AG10803 (cell line): ENCODE measurements around the gene KRT33A.

Source experiments
- DNase-seq: peaks from one replicate; pipeline ENCODE4 v3.0.0; 2010; ENCODE audit warnings: low read depth
- H3K4me3 ChIP-seq: 2 replicates; pipeline ENCODE4 v1.5.1; 2011; ENCODE audit warnings: mild to moderate bottlenecking, low read length, control low read depth
- TF ChIP-seq, protein P1 (sequence below): conservative IDR thresholded peaks from 2 replicates; pipeline ENCODE4 v1.5.1; 2011; ENCODE audit warnings: mild to moderate bottlenecking, low read length, control low read depth, inconsistent platforms

KRT33A gene

DNA sequence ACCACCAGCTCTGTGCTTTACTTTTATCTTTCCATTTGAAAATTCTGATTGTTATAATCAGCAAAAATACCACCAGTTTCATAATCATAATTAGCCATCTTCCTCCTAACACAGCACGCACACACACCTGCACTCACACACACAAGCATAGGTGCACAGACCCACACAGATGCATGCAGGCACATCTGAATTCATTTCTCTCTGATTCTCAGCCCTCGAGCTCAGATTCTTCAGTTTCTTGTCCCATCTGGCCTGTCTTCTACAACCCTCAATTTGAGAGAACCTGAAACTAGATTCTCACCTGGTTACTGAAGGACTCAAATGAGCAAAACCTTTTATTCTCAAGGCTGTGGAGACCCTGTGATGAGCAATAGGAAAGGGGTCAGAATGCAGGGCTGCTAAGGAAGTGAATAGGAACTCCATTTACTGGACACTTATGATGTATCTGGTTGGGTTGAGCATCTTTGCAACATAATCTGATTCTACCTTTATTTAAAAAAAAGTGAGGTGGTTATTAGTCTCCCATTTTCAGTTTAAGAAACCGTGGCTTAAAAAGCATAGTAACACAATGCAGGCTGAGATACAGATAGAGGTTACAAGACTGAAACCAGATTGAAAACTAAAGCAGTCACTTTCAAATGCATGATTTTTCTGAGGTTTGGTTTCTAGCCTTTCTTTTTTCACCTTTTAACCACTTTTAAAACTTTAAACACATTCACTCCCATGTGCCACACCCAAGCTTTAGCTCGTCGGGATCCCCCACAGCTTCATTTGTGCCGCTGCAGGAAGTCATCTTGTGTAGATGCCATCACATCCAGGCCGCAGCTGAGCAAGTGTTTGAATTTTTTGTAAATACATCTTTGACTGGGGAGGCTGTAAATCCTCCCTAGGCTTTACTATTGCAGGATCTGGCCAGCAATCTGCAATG, 9.4 kb downstream of the KRT33A start:
- TF ChIP-seq, protein P1, sequence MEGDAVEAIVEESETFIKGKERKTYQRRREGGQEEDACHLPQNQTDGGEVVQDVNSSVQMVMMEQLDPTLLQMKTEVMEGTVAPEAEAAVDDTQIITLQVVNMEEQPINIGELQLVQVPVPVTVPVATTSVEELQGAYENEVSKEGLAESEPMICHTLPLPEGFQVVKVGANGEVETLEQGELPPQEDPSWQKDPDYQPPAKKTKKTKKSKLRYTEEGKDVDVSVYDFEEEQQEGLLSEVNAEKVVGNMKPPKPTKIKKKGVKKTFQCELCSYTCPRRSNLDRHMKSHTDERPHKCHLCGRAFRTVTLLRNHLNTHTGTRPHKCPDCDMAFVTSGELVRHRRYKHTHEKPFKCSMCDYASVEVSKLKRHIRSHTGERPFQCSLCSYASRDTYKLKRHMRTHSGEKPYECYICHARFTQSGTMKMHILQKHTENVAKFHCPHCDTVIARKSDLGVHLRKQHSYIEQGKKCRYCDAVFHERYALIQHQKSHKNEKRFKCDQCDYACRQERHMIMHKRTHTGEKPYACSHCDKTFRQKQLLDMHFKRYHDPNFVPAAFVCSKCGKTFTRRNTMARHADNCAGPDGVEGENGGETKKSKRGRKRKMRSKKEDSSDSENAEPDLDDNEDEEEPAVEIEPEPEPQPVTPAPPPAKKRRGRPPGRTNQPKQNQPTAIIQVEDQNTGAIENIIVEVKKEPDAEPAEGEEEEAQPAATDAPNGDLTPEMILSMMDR = no peak
- no peak for DNase-seq
- H3K4me3 ChIP-seq = no peak overlapping the region

DNA sequence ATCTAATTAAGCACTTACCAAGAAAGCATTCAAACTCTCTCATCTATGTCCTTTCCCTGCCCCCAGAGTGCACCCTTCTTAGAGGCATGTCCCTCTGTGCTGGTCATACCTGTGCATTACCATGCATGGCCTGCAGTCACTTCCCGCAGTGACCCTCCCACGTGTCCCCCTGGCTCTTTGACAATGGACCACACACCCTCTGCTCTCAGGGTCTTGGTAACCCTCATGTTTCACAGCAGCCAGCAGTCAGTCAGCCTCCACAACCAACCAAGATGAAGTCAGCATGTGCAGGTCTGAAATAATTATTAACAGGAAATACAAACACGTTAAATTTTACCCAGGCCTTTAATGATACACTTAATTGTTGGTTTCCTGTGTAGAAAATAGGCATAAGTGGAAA, 10.1 kb downstream of the KRT33A start:
- no peak overlapping the region for H3K4me3 ChIP-seq
- TF ChIP-seq, protein P1 = no peak
- DNase-seq = no peak

DNA sequence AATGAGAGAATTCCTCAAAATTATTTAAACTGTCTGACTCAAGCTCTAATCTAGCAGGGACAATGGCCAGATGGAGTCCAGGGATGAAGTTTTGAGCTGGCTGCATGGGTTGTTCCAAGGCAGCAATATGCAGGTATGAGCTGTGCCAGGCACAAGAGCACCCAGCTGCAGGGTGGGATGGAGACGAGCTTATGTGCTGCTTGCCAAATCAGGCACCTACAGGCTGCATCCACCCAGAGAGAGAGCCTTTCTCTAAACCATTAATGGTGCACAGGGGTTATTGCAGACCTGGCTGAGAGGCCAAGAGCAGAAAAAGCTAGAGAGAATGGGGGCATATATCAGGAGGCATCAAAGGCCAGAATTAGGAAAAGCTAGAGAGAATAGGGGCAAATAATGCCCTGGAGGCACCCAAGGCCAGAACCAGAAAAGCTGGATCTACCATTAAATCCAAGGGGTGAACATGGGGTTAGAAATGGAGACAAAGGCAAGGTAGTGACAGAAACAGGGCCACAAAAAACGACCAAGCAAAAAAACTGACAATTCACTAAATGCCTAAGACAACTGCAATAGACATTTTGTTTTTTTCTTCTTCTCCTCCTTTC, 11.0 kb downstream of the KRT33A start:
- TF ChIP-seq, protein P1 = no peak
- DNase-seq = no peak

DNA sequence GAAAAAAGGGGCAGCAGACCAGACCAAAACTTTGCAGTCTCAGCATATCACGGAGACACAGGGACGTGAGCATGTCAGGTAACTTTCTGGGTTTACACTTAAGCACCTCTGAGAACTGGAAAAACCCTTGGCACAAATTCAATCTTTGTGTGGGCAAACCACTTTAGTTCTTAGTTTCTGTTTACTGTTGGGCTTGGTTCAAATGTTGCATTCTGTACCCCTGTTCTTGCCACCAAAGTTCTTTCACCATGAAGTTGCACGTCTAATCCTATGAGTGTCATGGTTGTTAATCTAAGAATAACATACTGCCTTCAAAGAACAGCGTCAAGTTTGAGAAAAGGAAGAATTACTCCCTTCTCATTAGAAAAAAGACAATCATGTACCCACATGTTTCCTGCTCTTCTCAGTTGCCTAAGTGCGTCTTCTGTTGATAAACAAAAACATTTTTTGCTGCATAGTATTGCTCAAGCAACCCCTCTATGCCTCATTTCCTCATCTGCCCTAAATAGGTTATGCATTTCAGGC, 11.6 kb downstream of the KRT33A start:
- TF ChIP-seq, protein P1 = no peak
- no peak overlapping the region for H3K4me3 ChIP-seq
- DNase-seq = peak; percentile 72

More for the DNA sequence above, 11.0 kb downstream of the KRT33A start:
- no peak overlapping the region for H3K4me3 ChIP-seq

DNA sequence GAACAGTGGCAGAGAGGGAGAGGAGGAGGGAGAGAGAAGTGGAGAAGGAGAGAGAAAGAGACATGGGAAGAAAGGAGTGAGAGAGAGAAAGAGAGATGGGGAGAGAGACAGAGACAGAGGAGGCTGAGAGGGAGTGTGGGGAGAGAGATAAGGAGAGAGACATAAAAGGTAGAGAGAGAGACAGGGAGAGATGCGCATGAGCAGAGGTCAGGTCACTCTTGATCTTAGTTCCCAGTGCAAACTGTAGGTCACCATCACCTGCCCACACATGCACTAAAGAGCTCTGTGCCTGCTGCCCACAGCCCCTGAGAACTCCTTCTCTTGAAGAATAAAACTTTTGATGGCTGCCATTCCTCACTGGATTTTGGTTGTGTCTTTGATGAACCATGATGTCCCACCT, 14.9 kb downstream of the KRT33A start:
- DNase-seq = no peak
- TF ChIP-seq, protein P1 = no peak
- no peak overlapping the region for H3K4me3 ChIP-seq

DNA sequence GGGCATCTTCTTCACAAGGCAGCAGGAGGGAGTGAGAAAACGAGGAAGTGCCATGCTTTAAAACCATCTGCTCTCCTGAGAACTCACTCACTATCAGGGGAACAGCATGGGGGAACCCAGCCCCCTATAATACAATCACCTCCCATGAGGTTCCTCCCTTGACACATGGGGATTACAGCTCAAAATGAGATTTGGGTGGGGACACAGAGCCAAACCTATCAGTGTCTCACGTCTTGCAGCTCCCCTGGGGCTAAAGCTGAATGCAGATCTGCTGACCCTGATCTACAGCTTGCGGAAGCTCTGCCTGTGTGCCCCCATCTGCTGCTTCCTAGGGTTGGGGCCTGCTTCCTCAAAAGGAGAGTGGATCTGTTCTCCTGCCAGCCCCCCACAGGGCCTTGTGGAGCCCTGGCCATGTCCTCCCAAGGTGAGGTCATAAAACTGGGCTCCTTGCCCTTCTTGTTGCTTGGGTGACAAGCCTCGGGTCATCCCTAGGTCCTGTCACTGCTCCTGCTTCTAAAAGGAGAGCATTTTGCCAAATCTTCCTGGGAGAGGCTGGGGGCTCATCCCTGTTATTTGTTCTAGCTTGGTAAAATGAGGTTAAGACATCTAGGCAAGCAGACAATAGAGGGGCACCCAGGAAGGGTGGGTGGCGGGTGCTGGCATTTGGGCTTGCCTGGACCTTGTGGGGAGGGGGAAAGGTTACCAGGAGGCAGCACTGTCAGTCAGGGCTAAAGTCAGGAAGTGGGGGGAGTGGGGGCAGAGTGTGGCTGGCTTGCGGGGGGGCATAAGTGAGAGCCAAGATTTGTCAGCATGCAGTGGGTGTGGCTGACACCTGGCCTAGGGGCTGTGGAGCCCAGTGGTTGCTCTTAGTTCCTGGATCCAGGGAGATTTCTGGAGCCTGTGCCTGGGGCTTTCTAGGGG, 16.0 kb downstream of the KRT33A start:
- TF ChIP-seq, protein P1 = no peak

More for the DNA sequence above, 16.0 kb downstream of the KRT33A start:
- no peak overlapping the region for H3K4me3 ChIP-seq
- no peak for DNase-seq
